Measurements from ENCODE around the gene NCOA3.
A peak's percentile ranks its signal among the peaks of the same experiment; 100 is the strongest.

The NCOA3 gene

DNA sequence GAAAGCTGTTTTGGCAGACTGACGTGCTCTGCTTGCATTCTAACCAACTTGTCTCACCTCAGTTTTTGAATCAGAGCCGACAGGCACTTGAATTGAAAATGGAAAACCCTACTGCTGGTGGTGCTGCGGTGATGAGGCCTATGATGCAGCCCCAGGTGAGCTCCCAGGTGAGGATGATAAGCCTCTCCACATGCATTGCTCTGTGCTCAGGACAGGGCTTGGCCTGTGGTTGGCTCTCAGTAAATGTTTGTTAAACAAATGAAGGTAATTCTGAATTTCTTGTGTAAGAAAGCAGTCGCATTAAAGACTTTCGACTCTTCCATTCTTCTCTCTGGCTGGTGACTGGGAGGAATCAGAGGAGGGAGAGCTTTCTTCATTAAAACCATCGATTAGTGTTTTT, 147.3 kb downstream of the NCOA3 start:
- no peak for DNase-seq

DNA sequence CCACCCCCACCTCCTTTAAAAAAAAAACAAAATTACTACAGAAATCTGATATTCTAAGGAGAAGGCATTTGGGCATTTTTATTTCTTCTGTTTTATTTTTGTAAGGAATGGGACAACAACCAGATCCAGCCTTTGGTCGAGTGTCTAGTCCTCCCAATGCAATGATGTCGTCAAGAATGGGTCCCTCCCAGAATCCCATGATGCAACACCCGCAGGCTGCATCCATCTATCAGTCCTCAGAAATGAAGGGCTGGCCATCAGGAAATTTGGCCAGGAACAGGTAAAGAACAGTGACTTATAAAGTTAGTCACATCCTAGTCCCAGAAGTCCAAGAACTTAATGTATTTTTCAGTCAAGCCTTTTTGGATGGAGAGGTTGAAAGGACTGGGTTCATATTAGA, 150.6 kb downstream of the NCOA3 start:
- DNase-seq = no peak

DNA sequence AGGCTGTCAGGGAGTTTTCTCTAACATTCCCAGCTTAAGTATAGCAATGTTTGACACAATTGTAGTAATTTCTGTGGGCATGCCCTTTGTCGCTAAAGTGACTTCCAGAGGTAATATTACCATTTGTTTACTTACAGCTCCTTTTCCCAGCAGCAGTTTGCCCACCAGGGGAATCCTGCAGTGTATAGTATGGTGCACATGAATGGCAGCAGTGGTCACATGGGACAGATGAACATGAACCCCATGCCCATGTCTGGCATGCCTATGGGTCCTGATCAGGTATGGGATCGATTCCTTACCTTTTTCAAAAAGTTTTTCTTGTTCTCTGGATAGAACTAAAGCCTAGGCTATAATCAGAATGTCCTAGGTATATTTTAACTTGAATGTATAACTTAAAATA, 151.1 kb downstream of the NCOA3 start:
- DNase-seq = no peak

DNA sequence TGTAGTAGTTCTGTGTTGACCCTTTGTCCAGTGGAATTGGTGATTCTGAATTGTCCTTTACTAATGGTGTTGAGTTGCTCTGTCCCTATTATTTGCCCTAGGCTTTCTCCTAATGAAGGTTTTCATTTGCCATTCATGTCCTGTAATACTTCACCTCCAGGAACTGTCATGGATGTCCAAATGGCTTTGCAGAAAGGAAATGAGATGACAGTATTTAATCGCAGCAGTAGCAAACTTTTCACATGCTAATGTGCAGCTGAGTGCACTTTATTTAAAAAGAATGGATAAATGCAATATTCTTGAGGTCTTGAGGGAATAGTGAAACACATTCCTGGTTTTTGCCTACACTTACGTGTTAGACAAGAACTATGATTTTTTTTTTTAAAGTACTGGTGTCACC, 152.2 kb downstream of the NCOA3 start:
- no peak for DNase-seq

DNA sequence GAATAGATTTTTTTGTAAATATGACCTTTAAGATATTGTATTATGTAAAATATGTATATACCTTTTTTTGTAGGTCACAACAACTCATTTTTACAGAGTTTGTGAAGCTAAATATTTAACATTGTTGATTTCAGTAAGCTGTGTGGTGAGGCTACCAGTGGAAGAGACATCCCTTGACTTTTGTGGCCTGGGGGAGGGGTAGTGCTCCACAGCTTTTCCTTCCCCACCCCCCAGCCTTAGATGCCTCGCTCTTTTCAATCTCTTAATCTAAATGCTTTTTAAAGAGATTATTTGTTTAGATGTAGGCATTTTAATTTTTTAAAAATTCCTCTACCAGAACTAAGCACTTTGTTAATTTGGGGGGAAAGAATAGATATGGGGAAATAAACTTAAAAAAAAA, 152.7 kb downstream of the NCOA3 start:
- DNase-seq = no peak

DNA sequence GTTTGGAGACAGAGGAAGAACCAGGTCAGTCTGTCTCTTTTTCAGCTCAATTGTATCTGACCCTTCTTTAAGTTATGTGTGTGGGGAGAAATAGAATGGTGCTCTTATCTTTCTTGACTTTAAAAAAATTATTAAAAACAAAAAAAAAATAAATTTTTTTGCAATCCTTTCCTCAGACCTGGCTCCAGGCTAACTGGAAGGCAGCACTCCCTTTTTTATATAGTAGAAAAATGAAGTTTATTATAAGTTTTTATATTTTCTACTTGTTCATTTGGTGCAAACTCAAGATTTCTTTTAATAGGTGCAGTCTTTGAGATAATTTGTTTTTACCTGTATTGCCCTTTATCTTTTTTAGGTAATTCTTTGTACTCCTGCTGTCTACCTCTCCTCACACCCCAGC, 153.9 kb downstream of the NCOA3 start:
- DNase-seq = no peak

DNA sequence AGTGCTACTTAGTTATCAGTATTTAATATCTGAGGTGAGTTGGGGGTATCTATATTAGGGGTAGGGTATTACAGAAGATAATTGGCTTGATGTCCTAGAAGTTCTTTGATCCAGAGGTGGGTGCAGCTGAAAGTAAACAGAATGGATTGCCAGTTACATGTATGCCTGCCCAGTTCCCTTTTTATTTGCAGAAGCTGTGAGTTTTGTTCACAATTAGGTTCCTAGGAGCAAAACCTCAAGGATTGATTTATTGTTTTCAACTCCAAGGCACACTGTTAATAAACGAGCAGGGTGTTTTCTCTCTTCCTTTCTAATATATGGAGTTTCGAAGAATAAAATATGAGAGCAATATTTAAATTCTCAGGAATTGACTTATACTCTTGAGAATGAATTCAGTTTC, 154.6 kb downstream of the NCOA3 start:
- DNase-seq = no peak

DNA sequence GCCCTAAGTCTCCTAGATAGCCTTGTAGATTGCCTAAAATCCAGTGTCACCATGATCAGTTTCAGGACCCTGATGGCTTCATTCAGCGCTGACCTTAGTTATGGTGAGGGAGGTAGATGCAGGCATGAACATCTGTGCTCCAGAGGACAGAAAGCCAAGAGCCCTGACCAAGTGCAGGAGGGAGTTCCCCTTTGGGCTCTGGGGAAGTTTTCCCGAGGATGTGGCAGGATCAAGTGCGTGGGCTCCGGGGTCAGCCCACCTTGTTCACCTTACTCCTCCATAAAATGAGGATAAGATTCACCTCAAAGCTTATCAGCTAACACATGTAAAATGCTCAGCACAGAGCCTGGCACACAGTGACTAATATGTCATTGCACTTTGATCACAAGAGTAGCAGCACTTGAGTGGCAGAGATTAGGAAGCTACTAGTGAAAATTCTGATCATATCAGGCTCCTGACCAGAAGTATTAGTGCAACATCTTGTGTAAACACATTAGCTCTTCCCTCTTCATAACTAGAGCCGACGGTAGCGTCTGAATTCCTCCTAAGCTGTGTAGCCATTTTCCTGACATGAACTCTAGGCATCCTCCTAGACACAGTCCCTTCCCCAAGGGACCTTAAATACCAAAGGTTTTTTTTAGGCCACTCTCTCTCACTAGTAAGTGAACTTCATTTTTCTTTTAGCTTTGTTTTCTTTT, 158.4 kb downstream of the NCOA3 start:
- DNase-seq = no peak

DNA sequence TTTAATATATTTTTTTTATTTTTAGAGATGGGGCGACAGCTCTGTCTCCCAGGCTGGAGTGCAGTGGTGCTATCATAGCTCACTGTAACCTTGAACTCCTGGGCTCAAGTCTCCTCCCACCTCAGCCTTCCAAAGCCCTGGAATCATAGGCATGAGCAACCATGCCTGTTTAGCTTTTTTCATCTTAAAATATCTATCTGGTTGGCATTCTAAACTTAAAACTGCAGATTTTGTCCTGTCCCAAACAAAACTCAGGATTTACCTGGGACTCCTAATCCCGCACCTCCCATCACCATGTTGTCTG, 158.9 kb downstream of the NCOA3 start:
- no peak for DNase-seq

DNA sequence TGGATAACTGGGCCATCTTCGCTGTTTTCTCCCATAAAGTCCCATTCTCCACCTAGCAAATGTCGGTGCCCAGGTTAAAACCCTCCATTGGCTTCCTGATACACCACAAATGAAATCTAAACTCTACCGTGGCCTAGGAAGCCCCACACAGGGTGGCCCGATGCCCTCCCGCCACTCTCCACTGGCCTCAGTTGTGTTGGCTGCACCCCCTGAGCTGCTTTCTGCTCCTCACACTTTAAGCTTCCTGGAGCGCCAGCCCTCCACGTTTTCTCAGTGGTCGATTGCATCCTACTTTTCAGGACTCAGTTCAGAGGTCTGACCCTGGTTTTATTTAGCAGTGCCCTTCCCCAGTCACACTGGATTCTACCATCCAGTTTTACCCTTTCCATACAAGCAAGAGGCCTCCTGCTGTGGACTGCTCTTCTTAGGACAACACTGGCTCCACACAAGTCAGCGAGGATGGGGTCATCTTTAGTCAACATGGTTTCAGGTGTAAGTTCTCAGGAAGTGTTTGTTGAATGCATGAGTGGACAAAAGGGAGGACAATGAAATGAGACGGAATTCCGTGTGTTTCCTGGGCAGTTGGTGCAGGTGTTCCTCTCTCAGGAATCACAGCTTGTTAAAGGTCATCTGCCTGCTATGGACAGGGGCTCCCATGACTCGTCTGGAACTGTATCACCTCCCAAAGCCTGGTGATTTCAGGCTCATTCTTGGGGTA, 159.5 kb downstream of the NCOA3 start:
- DNase-seq = no peak

DNA sequence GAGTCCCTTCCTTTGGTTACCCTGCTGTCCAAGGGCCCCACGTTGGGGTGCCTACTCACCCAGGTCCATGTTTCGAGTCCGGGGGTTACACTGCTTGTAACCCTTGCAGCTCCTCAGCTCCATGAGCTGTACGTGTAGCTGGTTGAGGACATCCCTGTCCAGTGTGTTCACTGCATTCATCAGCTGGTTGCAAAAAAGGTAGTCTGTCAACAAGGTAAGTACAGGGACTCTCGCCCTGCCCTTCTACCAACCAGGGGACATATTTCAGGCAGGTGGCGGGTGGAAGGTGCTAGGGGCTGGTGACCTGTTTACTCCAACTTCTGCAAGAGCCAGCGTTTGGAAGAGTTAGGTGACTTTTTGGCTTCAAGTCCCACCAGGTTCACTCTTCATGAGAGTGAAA, 160.0 kb downstream of the NCOA3 start:
- no peak for DNase-seq

DNA sequence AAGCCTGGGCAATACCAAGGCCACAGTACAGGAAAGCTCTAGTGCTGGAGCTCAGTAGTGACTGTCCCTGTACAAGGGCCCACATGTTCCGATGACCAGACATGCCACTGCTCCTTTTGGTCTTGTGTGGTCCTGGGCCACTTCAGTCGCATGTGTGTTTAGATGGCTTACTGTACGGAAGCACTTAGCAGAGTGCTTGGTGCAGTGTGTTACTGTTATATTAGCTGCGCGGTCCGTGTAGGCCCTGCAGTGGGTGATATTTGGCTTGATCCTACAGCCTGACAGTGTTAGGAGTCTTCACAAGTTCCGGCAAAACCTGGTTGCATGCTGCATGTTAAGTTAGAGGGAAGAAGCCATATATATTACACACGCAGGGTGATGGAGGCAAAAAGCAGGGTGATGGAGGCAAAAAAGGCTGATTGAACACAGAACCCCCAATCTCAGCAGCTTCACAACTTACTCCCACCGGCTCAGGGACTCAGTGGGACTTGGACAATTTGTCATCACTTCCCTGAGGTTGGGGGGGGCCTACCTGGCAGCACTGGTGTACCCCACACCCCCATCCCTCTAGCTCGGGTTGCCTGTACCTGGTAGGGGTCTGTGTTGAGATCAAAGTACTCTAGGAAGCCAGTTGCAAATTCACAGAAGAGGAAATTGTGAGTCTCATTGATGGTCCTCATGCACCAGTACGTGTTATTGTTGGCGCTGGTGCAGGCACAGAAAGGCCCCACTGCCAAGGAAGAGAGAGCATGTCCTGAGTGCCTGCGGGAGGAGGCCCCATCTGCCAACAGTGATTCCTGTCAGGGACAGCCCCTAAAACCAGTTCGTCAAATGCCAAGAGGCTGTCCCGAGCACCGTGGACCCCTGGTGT, 161.0 kb downstream of the NCOA3 start:
- DNase-seq = no peak

DNA sequence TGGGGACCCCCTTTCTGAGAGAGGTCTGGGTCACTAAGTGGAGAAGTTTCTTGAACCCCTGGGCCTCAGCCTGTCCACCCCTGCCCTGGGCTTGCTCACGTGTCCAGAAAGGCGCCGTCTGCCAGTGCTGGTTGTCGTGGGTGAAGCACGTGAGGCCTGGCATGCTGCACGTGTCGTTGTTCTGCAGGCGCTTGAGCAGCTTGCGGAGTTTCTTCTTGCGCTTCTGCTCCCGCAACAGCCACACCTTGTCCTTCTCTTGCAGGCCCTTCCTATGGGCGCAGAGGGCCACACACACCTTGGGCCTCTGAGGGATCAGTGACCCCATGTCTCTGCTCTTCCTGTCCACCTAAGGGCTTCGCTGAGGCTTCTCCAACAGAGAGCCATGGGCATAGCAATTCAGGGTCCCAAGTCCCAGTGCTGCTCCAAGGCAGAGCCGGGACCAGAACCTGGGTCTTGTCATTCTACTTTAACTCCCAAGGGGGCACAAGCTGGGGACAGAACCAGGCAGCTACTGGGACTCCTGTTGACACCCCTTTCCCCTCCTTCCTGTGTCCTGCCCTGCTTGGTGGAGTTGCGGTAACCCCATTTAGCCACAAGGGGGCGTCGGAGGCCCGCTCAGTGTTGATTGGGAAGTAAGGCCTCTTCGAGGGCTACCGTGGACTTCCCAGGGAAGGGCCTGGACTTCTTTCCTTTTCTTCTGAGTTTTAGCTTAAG, 161.8 kb downstream of the NCOA3 start:
- DNase-seq = peak; percentile 62

DNA sequence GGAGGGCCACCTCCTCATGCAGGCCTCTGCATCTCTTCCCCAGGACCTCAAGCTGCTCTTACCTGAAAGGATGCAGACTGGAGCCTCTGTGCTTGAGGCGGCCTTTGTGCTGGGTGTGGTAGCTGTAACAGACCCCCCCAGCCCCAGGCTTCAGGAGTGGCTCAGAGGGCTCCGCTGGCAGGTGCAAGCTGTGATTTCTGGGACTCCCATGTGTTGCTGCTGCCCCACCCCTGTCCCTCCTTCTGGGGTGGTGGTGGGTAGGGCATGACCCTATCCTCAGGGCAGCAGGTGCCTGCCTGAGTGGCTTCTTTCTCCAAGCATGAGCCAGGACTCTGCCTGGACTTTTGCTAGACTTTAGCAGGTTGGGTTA, 162.4 kb downstream of the NCOA3 start:
- DNase-seq = no peak

DNA sequence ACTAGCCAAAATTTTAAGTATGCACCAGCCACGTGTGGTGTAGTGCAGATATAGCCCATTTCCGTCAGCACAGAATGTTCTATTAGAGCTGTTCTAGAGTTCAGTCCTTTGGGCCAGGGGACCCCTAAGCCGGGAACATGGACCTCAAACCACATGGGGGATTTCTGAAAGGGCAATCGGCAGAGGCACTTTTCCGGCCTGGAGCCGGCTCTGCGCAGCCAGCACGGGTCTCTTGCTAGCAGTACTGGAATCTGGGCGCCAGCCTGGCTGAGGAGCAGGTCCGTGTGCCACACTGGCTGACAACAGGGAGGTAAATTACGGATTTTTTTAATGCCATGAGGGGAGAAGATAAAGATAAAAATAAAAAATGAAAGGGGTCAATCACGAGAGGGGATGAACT, 163.1 kb downstream of the NCOA3 start:
- DNase-seq = no peak

DNA sequence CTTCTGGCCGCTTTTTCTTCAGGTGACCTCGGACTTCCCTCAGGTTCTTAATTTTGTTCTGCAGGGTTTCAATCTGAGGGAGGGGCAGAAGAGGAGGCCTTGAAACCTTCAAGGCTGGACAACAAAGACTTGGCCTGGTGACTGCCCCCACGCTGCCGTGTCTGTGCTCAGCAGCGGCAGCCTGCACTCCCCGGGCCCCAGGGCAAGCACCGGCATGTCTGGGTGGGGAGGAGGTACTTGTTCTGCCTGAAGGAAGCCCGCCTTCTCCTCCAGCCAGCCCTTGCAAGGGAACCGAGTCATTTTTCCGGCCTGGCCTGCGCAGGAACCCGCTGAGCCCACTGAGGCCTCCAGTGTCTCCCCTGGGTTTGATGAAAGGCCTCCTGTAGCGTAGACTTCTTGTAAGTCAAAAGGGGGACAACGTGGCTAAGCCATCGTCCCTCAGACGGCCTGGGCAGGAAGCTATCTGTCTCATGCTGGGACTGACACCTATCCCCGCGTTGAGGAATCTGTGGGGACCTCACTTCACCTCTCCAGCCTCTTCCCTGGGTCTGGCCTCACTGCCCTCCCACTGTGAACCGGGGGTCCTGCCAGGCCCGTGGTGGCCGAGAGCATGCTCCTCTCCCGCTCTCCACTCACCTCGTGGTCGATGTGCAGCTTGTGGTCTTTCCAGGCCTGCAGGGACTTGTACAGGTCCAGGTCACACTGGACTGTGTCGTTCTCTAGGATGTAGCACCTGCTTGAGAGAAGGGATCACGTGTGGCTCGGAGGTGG, 163.7 kb downstream of the NCOA3 start:
- no peak for DNase-seq

DNA sequence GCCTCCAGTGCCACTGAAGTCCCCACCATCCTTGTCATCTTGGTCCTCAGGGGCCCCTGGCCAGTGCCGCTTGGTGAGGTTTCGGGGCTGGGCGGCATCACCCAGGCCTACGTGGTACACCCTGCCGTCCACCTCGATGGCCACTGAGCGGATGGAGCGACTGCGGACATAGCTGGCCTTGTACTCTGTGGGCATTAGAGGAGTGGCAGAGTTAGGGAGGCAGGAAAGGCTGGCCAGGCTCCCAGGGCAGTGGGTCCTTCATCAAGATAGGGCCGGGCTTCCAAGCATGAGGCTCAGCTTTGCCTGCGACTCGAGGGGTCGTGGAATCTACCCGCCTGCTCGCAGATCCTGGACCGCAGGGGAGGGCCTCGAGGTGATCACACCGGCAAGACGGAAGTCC, 164.6 kb downstream of the NCOA3 start:
- no peak for DNase-seq

DNA sequence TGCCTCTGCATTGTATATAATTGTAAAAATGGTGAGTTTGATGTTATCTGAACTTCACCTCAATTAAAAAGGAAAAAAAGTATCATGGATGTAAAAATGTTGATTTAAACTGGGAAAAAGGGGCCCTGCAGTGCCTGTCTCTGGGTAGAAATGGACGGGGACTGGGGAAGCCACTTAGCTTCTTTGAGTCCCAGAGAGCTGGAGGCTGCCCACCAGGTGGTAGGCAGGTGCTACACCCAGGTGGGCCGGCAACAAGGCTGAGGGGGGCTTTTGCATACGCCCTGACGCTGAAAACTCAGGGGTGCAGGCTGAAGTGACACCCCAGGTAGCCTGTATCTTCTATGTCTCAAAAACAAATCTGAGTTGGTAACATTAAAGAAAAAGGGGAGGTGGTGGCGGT, 165.4 kb downstream of the NCOA3 start:
- no peak for DNase-seq

DNA sequence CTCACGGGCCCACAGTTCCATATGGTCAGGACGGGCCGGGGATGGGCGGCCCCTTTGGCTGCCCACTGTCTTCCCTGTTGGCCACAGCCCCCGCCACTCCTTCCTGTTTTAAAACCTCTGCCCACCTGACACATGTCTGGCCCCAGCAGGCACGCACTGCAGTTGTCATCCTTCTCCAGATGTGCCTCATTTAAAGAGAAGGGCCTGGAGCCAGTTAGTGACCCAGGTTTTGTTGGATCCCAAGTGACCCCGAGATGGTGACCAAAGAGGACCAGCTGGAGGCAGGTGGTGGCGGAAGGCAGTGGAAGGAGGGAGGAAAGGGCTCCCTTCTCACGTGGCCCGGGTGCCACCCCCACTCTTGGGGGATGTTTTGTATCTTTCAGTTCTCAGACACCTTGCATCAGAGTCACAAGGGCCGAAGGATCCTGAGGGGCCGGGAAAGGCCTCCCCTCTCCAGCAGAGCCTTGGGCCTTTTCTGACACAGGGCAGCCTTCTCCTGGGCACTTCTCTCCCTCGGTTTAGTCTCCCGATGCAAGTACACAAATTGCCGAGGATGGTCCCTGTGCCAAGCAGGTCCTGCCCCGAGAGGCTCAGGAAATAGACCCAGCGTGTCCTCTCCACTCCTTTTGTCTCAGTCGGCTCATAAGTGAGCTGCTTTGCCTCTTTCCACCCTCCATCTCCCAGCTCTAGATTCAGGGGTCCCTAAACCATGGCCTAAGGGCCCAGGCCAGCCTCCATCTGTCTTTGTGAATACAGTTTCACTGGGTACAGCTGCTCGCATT, 166.0 kb downstream of the NCOA3 start:
- no peak for DNase-seq

DNA sequence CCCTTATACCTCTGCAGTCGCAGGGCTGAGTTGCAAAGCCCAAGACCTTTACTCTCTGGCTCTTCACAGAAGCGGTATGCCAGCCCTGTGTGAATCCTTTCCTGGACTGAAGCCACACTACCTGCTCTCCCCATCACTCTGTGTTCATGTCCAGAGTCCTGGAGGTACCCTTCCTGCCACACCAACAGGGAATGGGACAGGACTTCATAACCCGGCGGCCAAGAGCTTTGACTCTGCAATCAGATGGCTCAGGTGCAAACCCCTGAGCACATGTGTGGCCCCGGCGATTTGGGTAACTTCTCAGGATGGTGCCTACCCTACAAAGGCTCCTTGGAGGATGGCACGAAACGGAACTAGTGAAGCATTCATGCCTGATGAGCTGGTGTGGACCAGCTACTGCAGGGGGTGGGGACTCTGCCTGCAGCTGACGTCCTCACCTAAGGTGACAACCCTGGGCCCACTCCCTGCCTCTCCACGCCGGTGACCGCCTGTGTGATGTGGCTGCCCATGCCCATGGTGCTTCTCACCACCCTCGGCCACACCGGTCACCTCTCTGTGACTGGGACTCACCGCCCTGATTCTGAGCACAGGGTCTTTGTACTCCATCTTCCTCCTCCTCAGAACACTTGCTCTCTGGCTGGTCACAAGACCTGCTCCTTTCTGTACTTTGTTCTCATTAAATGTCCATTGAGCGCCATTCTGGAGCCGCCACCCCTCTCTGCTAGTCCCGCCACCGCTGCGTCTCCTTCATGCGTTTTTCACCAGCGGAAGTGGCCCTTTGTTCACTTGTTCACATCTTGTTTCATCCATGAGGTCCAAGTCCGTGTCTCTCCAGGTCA, 166.8 kb downstream of the NCOA3 start:
- DNase-seq = no peak

DNA sequence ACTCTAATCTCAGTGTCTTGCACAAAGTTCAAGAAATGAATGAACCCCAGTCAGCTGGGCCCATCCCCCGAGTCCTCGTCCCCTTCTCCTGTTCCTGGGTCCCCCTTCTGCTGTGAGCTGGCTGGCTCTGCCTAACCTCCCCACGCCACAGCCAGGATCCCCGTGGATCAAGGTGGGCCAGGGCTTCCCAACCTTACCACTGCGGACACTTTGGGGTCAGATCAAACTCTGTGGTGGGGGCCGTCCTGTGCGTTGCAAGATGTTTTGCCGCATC, 167.4 kb downstream of the NCOA3 start:
- DNase-seq = no peak
